Measurements from ENCODE around the gene RNF4. TPM values are rescaled to one million over a fixed set of nuclear protein-coding genes. Genes with fewer than 3 reads are reported as not detected.

The RNF4 gene
- total and polyA plus RNA-seq, 10 of the 15 experiments (the other 5 are each of a cell fraction or from before 2014, with no cell fraction given) = 34.9 to 145 (median 76.1) TPM

DNA sequence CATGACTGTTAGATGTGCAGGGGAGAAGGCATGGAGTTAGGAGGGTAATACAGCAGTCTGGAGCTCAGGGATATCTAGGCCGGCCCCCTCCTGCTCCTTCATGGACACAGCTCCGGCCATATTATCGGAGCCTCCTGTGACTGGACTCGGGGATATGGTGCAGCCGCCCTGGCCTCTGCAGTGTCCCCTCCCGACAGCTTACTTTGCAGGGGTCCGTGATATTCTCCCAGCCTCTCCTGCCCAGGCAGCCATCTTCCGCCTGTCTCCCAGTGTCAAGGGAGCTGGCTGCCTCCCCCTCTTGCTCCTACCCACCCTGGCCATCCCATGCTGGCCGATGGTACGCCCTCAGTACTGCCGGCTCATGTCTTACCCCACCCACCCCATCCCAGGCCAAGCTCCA, 19.9 kb upstream of the RNF4 start:
- no peak for TF ChIP-seq EP300 (IDR thresholded peaks at IDR 0.05; ENCODE audit: borderline replicate concordance in 1 of 2, control insufficient read depth in 1 of 2, low read depth in 2 of 2, low read length in 2 of 2)
- TF ChIP-seq POLR2A (IDR thresholded peaks at IDR 0.05; ENCODE audit: low read depth, low read length) = no peak
- TF ChIP-seq, protein P1, sequence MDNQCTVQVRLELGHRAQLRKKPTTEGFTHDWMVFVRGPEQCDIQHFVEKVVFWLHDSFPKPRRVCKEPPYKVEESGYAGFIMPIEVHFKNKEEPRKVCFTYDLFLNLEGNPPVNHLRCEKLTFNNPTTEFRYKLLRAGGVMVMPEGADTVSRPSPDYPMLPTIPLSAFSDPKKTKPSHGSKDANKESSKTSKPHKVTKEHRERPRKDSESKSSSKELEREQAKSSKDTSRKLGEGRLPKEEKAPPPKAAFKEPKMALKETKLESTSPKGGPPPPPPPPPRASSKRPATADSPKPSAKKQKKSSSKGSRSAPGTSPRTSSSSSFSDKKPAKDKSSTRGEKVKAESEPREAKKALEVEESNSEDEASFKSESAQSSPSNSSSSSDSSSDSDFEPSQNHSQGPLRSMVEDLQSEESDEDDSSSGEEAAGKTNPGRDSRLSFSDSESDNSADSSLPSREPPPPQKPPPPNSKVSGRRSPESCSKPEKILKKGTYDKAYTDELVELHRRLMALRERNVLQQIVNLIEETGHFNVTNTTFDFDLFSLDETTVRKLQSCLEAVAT (IDR thresholded peaks at IDR 0.05) = no peak
- no peak for TF ChIP-seq CUX1 (IDR thresholded peaks at IDR 0.05; ENCODE audit: insufficient replicate concordance, low read depth, low read length)
- no peak for TF ChIP-seq DPF2 (IDR thresholded peaks at IDR 0.05)
- TF ChIP-seq BCL11A (IDR thresholded peaks at IDR 0.05; ENCODE audit: low read depth, low read length) = no peak
- no peak for TF ChIP-seq NR2F1 (conservative IDR thresholded peaks at IDR 0.05)
- TF ChIP-seq CBX3 (IDR thresholded peaks at IDR 0.05; ENCODE audit: borderline replicate concordance, low read depth) = no peak
- DNase-seq (ENCODE audit: low read depth, low spot score) (no peak), ATAC-seq (no peak), FAIRE-seq (no peak)
- Histone ChIP-seq H3K36me3 (ENCODE audit: control insufficient read depth in 2 of 2, insufficient read depth in 2 of 2, low read length in 1 of 2) (no peaks in the 10 kb centered on the region), H4K20me1 (ENCODE audit: control insufficient read depth, insufficient read depth) (no peaks in the 10 kb centered on the region), H3K4me1 (ENCODE audit: control insufficient read depth, insufficient read depth, low read length) (no peaks in the 10 kb centered on the region), H3K79me2 (ENCODE audit: control insufficient read depth, insufficient read depth, low read length) (no peaks in the 10 kb centered on the region), H3K9ac (ENCODE audit: control insufficient read depth, insufficient read depth, low read length) (no peak overlapping the region), H2AFZ (ENCODE audit: control insufficient read depth, low read depth, low read length) (no peak overlapping the region), H3K27me3 (replicated peaks in 1 of 2; ENCODE audit: control insufficient read depth in 2 of 2, insufficient read depth in 2 of 2, low read length in 1 of 2) (no peaks in the 10 kb centered on the region; a peak in 2 of 4 replicates), H3K27ac (ENCODE audit: control insufficient read depth, insufficient read depth) (no peak overlapping the region), H3K4me3 (no peak overlapping the region), H3K4me2 (ENCODE audit: control insufficient read depth, insufficient read depth) (no peak overlapping the region), H3K9me3 (replicated peaks; ENCODE audit: control insufficient read depth, insufficient read depth, low read length) (no peaks in the 10 kb centered on the region)
- ChIA-PET RAD21 (ENCODE audit: unreplicated experiment) (interaction anchor here (1.0 kb wide), 1 partner anchor 86 kb away, joined by 3 read pairs; no protein-coding TSS in a partner anchor), SMC1A (ENCODE audit: uncharacterized antibody, unreplicated experiment) (interaction anchor here (0.9 to 1.4 kb wide), 2 partner anchors 13 to 229 kb away, joined by 3 read pairs; no protein-coding TSS in a partner anchor), POLR2A (no interaction called here), CTCF (interaction anchor here (0.5 to 1.5 kb wide), 3 partner anchors 9 to 577 kb away, joined by 3 read pairs; no protein-coding TSS in a partner anchor)
- WGBS (ENCODE audit: insufficient coverage, insufficient replicate concordance, low lambda C conversion rate, missing lambda C conversion rate) = 80% methylated on average over 8 of the region's 11 CpGs
- in situ Hi-C loops (cut with MboI) (no loop called here), intact Hi-C loops (cut with micrococcal nuclease; ENCODE audit: unreplicated experiment) (no loop called here)
- no TSS peak for BruUV-seq (replicated peaks)

Data from GM12878 (cell line).